Left hindlimb (tissue), 1 donor: ENCODE data around the gene AGAP1.

Experiments
- DNase-seq: peaks from one replicate; pipeline ENCODE4 v3.0.0-alpha.2; 2018

The AGAP1 gene

DNA sequence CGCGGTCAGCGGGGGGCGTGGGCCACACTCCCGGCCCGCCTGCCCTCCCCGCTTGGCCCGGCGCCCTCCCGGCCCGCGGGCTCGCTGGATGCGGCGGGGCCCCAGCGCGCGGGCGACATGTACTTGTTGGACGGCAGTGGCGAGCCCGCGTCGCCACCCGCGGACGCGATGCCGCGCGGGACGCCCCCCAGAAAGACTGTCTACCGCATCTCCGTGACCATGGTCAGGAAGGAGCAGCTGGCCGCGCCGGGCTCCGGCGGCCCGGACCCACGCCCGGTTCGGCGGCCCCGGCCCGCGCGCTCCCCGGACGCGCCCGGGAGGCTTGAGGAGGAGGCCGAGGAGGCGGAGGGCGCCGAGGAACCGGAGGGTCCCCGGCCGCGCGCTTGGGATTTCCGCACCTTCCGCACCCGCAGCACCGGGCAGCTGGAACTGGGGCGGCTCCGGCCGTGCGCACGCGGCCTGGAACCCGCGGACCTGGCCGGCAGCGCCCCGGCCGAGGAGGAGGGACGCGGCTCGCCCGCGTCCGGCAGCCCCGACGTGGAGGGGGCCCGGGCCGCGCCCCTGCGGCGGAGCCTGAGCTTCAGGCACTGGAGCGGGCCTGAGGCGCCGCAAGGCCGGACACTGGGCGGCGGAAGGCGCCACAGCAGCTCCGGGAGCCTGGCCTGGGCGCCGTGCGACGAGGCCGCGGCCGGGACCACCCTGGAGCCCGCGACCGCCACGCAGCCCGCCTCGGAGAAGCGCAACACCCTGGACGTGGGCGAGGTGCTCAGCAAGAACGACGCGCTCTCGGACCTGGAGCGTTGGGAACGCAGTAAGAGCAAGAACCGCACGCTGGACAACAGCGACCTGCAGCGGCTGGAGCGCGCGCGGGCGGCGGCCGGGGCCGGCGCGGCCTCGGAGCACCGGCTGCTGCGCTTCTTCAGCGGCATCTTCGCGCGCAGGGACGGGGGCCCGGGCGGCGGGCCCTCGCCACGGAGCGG is 176.4 kb downstream of the AGAP1 start:
- DNase-seq, result peak; percentile 77

DNA sequence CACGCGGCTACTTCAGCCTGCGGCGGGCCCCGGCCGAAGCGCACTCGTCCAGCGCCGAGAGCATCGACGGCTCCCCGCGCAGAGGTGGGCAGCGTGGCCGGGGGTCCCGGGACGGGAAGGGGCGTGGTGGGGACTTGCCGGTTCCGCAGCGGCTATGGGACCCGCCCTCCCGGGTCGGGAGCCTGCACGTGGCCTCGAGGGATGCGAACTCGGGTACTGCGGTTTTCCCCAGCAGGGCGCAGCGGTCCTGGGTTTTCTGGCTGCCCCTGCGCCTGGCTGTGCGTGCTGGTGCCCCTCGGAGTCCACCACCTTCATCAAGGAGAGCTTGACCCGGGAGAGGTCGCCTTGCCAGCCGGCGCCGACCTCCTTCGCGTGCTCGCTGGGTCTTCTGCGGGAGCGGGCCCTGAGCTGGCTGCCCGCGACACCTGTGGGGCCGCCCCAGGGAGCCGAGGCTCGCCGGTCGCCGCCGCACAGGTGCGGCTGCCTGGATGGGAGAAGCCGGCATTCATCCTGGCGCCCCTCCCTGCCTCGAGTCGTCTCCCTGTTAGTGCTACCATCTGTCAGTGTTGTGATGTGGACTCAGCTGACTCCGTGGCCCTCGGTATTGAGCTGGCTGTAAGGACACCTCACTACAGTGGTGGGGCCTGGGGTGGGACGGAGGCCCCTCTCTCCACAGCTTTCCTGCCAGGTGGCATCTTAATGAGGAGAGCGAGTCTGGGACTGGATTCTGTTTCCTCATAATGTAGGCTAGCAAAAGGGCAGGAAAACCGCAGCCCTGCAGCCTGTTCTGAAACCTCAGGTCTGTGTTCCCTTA is 177.3 kb downstream of the AGAP1 start:
- no peak for DNase-seq

DNA sequence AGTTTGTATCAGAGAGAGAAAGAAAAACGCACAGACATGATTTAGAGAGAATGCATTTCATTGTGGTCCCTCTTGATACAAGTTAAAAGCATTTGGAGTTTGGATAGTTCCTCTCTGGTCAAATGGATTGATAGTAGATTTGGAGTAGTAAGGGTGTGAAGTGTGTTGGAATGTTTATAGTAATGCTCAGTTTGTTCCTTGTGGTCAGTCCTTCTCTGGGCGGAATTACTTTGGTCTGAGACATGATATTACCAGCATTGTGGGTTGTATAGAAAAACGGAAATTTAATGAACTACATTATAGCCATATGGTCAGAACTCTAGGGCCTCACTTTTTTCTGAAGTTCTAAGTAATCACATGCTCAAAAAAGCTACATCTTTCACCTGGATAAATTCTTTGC is 178.9 kb downstream of the AGAP1 start:
- DNase-seq, result no peak

DNA sequence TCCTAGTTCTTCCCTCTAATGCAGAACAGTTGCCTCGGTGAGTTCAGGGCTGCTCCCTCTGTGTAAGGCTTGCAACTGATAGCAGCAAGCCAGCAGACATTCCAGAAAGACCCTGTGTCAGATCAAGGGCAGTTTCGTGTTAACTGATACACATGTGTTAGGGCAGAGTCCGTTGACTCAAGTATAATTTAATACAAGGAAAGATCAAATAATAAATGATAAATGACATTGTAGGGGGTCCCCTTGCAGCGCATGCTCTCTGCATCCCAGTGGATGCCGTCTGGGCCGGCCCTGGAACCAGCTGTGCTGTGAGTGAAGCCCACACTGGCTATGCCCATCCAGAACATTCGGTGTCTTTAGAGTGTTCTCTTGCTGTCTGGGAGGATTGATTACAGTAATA is 180.3 kb downstream of the AGAP1 start:
- DNase-seq, result no peak

DNA sequence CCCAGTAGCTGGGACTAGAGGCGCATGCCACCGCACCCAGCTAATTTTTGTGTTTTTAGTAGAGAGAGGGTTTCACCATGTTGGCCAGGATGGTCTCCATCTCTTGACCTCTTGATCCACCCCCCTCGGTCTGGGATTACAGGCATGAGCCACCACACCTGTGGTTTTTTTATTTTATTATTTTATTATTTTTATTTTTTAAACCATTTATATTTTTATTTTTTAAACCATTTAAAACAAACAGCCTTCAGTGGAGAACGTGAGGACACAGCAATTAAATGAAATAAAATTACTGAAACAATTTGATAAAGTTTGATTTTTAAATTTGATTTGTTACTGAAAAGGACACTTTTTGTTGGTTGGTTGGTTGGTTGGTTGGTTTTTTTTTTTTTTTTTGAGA is 181.0 kb downstream of the AGAP1 start:
- DNase-seq, result no peak

DNA sequence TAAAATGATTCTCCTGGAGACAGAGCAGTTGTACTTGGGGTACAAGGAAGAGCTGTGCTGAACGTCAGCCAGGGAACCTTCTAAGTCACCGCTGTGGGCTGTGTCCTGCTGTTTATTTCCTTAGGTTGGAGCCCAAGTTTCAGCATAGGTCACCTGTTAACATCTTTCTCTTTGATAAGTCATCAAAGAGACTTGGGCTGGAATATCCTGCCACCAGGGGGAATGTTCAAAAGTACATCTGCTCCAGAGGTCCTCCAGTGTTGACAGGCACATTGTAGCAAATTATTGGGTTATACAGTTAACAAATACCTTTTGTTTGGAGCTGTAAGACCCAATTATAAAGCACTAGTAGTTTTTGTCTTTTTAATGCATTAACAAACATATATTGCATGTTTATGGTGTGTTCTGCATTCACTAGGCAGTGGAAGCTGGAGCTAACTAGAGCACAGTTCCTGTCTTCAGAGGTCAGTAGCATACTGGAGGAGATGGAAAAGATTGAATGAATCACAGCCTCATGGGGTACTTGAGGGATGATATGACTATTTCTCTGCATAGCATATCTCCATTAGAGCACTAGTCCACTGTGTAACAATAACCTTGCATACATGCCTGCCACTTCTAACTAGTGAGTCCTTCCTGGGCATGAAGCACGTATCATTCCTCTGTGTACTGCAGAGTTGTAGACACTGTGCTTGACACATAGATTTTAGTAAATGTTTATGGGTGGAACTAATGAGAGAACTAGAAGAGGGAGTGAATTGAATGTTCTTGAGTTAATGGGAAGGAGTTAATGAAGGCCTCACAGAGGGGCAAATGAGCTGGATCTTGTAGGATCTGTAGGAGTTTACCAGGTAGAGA is 182.1 kb downstream of the AGAP1 start:
- DNase-seq, result no peak

DNA sequence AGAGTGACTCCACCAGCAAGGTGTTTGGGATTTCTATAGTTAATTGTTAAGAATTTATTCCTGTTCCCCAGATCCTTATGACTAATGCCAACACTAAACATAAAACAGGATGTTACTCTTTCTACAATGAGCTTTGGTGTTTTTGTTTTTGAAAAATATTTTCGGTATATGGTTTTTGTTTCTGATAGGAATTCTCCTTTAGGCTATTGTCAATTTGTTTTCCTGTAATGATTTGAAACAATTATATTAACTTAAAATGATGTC is 182.6 kb downstream of the AGAP1 start:
- no peak for DNase-seq

DNA sequence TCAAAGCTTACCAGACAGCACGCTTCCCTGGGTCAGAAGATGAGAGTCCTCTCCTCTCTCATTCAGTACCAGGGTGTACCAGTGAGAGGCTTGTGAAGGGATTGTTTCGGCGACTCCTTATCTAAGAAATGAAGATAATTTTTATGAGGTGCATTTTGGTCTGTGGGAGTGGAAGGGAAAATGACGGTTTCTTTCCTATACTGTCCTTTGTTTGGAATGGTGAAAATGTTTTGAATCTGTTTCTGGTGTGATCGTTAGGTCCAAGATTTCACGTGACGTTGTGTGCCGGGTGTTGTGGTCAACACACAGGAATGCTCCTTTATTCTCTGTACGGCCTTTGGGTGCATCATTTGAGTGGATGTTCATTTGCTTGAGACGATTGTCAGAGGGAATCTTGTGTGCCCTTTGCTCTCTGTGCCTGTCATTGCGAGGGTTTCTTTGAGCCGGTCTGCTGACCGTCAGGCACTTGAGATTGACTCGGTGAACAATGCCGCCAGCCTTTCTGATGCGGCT is 183.5 kb downstream of the AGAP1 start:
- no peak for DNase-seq

DNA sequence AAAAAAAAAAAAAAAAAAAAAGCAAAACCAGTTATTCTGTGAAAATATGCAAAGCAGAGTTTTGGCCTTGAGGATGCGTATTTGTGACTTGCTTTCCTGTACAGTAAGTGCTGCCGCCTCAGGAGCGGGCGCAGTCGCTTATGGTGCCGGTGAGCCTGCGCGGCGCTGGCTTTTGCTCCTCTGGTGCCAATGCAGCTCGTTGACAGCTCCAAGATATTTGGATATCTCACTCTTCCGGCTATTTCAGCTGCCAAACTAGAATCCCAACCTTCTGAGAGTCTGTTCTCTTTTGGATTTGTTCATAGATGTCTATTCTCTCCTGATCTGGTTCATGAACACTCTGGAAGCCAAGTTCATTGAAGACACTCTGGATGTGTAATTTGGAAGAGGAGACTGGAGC is 184.1 kb downstream of the AGAP1 start:
- DNase-seq, result no peak

DNA sequence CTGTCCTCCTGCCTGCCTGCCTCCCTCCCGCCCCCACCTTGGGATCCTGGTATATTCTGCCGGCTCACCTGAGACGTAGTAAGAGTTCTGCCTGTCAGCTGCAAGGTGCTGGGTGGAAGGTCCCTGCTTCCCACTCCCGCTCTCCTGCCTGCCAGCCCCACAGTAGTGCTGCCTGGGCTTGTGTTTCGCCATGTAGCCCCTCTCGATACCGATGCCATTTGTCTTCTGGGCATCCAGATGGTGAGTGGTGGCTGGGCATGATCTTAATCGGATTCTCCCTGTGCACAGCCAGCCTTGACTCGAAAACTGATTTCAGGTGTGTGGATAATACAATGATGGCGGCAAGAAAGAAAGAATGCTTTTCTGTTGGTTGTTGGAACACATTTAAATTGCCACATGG is 184.9 kb downstream of the AGAP1 start:
- DNase-seq, result no peak

DNA sequence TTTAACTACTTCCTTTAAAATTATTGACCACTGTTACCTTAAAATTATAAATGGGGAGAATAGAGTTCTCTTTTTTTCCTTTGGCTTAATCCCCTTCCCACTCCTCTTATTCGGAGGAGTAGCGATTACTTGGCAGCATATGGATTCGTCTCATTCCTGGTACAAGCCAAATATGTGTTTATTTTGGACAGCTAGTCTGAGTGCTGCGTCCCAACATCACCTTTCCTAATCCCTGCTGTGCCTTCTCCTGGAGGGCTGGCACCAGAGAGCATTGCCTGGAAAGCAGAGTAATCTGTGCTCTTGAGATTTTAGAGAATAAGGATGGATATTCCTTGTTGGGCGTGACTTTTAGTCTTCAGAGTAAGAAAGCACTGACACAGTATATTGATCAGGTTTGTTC is 185.6 kb downstream of the AGAP1 start:
- DNase-seq, result no peak

DNA sequence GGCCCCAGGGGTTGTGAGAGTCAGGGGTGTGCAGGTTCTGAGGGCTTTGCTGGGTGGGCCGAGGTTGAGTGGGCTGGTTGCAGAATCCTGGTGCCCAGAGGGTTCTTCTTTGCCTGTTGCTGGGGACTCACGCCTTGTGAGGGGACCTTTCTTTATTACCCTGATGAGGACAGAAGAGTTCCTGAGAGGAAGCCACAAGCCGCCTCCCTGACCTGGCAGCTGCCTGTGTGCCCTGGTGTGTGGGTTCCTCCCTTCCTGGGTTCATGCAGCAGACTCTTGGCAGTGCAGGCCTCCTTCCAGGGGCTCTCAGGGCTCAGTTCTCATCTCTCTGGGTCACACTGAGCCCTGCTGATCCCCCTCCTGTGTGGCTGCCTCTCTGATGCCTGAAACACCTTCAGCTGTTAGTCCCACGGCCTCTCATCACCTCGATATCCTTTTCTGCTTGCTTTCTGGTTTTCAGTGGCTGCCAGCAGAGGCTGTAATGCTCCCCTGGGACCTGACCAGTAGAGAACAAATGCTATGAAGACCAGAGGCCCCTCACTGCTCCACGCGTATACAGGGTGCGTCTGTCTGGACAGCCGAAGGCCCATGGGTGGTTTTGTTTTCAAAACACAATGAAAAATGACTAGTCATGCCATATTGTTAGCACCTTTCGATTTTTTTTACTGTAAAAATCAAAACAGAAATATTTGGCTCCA is 191.3 kb downstream of the AGAP1 start:
- no peak for DNase-seq

DNA sequence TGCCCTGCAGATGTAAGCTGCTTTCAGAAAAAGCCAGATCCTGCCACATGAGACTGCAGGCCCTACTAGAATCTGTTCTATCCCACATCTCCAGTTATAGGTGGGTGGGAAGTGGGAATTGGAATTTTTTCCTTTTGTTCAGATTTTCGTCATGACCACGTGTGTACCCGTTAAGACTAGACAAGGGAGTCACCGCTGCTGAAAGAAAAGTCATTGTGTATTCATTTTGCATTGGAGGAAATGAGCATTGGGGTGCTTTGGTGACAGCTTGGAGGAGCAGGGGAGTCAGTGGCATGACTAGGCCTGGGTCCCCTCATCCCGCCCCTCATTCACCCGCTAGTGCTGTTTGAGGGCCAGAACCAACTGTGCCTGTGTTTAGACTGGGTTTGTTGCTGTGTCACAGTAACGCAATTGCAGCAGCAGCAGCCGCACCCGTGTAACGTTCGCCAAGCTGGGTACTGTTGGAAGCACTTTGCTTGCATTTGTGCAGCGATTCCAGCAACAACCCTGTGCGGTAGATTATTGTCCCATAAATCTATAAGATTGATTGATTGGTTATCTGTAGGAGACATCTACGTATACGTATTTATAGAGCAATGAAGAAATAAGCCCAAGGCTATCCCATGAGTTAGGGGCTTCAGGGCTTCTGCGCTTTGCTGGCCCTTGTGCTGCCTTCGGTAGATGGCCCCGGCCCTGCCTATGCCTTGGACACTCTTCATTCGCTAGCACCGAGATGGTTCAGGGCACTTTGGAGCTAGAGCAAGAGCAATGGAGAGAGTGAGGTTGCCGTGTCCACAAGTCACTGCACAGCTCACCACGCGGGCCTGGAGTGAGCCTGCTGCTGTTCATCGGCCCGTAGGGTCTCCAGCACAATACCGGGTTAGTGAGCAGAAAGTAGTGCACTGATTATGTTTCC is 194.9 kb downstream of the AGAP1 start:
- no peak for DNase-seq

DNA sequence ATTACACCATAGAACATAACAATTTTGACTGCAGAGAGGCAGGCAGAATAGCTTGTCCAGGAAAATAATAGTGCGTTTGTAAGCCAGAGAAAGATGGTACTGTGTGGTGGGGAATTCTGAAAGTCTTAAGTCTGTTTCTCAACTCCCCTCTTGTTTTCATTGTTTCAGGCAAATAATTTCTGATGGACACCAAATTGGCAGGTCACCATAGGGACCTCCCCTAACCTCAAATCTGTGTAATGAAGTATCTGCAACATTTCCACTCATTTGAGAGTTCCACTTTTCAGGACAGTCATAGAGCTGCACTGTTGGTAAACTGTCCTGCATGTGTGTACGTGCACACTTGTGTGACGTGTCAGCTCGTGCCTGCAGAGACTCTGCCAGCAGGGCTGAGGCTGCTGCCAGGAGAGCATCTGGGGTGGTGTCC is 195.6 kb downstream of the AGAP1 start:
- no peak for DNase-seq

DNA sequence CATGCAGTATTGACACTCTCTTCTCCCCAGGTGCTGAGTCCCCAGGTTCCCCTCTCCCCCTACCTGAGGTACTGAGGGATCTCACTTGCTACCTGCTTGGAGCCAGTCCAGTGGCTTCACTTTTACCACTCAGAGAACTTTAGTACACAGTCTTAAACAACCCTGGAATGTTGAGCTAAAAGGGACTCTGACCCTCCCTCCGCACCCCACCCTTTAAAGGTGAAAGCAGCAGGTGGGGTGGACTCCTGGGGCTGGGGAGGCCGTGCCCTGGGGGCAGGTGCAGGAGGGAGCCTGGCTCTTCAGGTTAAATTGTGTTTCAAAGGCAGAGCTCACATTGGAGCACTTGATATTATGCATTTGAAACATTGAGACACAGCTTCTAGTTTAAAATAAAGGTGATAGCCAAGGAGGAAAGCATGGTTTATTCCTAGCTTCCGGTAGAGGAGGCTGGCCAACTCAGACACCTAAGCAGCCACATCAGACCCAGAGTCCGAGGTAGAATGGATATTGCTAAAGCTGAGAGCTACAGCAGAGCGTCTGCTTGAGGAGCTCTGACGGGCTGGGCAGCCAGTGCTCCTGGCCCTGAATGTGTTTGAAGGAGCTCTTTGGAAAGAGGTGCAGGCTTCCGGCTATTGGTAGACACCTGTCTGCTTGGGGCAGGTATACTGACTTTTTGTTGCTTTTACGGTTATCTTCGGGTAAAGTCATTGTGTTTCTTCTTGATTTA is 196.4 kb downstream of the AGAP1 start:
- DNase-seq, result no peak

DNA sequence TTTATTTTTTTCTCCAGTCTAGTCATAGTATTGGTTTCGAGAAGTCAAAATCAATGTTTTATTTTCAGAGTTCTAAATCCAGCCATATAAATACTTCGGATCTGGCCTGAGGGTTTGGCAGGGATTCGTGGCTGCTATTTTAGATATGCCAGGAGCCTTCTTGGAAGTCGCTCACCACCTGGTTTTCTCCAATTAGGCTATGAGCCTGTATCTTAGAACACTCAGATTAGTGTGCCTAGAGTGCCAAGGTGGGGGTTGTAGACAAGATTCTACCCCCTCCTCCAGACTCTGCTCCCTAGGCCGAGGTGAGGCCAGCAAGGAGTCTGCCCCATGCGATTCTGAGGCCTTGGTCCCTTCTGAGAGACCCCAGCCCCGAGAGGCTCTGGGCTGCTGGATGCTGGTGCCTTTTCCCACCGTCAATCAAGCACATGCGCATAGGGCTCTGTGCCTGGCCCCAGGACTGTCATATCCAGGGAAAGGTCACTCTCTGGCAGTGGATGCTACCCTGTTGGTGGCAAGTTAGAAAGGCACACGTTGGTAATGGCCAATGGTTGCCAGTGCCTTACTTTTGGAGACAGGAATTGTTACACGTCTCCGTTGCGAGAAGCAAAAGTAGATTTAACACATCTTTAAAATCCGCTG is 197.1 kb downstream of the AGAP1 start:
- DNase-seq, result no peak

DNA sequence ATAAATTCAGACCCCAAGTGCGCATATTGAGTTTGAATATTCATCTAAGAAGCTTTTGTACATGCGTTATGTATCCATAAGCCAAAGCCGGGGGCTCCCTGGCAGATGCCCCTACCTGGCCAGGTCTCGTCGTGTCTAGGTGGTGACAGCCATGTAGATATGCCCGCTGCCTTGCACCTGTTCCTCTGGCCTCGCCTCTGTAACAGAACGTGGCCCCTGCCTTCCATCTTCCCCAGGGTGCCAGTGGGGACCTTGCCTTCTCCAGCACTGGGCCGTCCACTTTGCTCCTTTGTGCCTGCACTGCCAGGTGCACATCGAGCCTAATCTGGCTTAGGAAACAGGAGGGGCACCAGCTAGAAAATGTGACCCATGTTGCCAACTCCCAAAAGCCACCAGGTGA is 198.2 kb downstream of the AGAP1 start:
- DNase-seq, result no peak

DNA sequence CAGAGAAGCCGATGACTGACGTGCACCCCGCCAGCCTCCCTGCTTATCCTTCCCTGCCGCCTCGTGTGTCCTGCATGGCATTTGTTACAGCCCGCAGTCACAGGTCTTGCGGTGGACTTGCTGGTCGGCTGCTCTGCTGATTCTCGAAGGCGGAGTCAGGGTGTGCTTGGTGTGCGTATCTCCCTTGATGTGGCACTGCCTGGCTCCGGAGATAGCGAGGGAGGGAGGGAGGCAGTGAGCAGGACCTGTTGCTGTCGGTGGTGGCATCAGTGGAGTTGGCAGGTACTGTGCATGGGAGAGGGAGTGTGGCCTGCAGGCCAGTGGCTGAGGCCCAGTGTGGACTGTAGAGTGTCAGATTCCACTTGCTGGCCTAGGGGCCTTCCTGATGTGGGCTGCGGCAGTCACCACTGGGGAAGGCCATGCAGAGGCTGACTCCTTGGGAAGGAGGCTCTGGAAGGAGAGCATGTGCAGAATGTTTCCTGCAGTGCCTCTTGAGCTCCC is 198.9 kb downstream of the AGAP1 start:
- no peak for DNase-seq

DNA sequence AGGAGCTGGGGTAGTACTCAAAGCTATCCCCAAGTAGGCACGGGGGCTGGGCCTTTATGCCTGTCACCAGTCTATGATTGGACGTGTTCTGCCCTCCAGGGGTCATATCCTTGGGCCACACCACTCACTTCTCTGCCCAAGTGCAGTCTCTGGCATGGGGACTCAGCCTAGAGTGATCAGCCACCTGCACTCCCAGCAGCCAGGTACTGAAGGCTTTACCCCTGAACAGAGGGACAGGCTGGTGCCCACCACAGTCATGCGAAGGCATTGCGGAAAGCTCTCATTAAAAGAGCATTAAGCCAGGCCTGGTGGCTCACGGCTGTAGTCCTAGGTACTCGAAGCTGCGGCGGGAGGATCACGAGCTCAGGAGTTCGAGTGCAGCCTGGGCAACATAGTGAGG is 199.4 kb downstream of the AGAP1 start:
- no peak for DNase-seq
